Tibial artery (tissue), 4 donors: Measurements from ENCODE around the gene BIRC2.

Experiments used
- DNase-seq, 2 donors: peaks; one replicate each; pipeline ENCODE4 v3.0.0-alpha.2; 2019
- H3K27ac ChIP-seq, 2 donors: fragments of 200-600 bp; sonication (generic) in 1 of 2; 1 replicate in 1 of 2; 2 replicates in 1 of 2; pipeline ENCODE4 v1.5.1; 2018 to 2019; ENCODE audit warnings: mild to moderate bottlenecking in 1 of 2
- H3K27me3 ChIP-seq, 2 donors: fragments of 200-600 bp; sonication (generic) in 1 of 2; one replicate each; pipeline versions ENCODE4 v1.5.1 to v1.6.0; 2016 to 2019
- H3K36me3 ChIP-seq, 3 donors: fragments of 200-600 bp; sonication (generic) in 2 of 3; one replicate each; pipeline ENCODE4 v1.5.1; 2016 to 2019; ENCODE audit warnings: mild to moderate bottlenecking in 2 of 3
- H3K4me1 ChIP-seq, 4 donors: fragments of 200-600 bp; sonication (generic) in 2 of 4; 1 replicate in 3 of 4; 2 replicates in 1 of 4; pipeline ENCODE4 v1.5.1; 2016 to 2019
- H3K4me3 ChIP-seq, 2 donors: fragments of 200-600 bp; sonication (generic) in 1 of 2; 1 replicate in 1 of 2; 2 replicates in 1 of 2; pipeline ENCODE4 v1.5.1; 2018 to 2019; ENCODE audit warnings: mild to moderate bottlenecking in 2 of 2
- H3K9me3 ChIP-seq, 3 donors: fragments of 200-600 bp; sonication (generic) in 1 of 3; one replicate each; pipeline ENCODE4 v1.5.1; 2016 to 2019
- intact Hi-C: fragments of 100-400 bp; cut with DNase I; formaldehyde crosslinking; loops from one replicate; pipeline ENCODE4 v1.15.0; 2023; ENCODE audit warnings: low total_unique reads
- TF ChIP-seq, protein P1 (sequence below), 2 experiments: fragments of 200-600 bp in 1 of 2; fragments of 450-650 bp in 1 of 2; IDR thresholded peaks; one replicate each; pipeline ENCODE4 v1.5.1; 2017 to 2019; ENCODE audit warnings: antibody characterized with exemption in 2 of 2, mild to moderate bottlenecking in 1 of 2, moderate library complexity in 1 of 2

The BIRC2 gene

DNA sequence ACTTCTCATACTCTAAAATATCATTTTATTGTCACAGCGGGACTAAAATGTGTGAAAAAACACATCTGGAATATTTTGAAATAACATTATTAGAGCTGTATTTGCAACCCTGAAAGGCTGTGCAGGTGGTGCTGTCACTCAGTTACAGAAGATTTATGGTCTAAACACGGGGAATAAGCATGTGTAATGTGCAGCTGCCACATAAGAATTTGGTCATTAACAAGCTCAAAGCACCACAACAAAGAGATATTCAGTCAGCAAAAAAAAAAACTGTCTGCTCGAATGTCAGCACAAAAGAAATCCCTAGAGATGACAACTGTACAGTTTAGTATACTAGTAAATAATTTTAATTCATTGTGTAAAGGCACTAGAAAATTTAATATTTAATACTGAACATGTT is 74.2 kb downstream of the BIRC2 start:
- intact Hi-C loops: no loop called here
- Histone ChIP-seq H3K4me1 (no peaks in the 10 kb centered on the region), H3K4me3 (no peak overlapping the region), H3K9me3 (peaks cover 0 to 9% (median 7%) of the 10 kb centered on the region in 3 donors), H3K27ac (no peak overlapping the region), H3K36me3 (no peaks in the 10 kb centered on the region), H3K27me3 (no peaks in the 10 kb centered on the region)
- TF ChIP-seq, protein P1, sequence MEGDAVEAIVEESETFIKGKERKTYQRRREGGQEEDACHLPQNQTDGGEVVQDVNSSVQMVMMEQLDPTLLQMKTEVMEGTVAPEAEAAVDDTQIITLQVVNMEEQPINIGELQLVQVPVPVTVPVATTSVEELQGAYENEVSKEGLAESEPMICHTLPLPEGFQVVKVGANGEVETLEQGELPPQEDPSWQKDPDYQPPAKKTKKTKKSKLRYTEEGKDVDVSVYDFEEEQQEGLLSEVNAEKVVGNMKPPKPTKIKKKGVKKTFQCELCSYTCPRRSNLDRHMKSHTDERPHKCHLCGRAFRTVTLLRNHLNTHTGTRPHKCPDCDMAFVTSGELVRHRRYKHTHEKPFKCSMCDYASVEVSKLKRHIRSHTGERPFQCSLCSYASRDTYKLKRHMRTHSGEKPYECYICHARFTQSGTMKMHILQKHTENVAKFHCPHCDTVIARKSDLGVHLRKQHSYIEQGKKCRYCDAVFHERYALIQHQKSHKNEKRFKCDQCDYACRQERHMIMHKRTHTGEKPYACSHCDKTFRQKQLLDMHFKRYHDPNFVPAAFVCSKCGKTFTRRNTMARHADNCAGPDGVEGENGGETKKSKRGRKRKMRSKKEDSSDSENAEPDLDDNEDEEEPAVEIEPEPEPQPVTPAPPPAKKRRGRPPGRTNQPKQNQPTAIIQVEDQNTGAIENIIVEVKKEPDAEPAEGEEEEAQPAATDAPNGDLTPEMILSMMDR (IDR thresholded peaks at IDR 0.05): no peak
- no peak for DNase-seq

DNA sequence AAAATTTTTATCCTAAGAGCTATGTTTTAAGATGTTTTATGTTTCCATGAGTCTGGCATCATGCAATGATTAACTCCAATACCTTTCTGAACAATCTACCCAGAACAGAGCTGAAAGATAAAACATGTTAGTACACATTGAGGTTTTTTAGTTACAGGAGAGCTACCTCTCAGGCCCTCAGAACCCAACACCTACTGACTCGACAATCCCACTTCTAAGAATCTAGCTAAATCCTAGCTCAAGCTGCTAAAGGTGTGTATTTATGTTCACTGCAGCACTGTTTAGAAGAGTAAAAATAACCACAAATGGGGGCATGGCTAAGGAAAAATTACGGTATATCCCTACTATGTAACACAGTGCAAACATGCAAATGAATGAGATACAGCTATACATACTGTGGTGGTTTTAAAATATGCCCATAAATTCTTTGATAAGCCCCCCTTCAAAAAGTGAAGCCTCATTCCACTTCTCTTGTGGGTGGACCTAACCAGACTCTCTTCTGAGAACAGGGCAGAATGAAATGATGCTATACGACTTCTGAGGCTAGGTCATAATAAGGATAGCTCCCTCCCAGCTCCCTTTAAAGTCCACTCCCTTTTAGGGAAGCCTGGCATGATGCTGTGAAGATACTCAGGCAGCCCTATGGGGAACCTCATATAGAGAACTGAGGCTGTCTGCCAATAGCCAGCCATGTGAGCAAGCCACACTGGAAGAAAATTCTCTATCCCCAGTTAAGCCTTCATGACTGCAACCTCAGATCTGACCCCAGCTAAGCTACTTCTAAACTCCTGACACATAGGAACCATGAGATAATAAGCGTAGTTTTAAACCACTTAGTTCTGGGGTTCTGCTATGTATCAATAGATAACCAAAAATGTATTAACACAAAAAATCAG is 76.1 kb downstream of the BIRC2 start:
- H3K27me3 ChIP-seq: no peaks in the 10 kb centered on the region
- no peaks in the 10 kb centered on the region for H3K36me3 ChIP-seq
- DNase-seq: no peak
- no peaks in the 10 kb centered on the region for H3K9me3 ChIP-seq
- H3K27ac ChIP-seq: no peak overlapping the region
- intact Hi-C loops: no loop called here
- H3K4me3 ChIP-seq: no peak overlapping the region
- no peaks in the 10 kb centered on the region for H3K4me1 ChIP-seq
- TF ChIP-seq, protein P1 (IDR thresholded peaks at IDR 0.05): no peak

DNA sequence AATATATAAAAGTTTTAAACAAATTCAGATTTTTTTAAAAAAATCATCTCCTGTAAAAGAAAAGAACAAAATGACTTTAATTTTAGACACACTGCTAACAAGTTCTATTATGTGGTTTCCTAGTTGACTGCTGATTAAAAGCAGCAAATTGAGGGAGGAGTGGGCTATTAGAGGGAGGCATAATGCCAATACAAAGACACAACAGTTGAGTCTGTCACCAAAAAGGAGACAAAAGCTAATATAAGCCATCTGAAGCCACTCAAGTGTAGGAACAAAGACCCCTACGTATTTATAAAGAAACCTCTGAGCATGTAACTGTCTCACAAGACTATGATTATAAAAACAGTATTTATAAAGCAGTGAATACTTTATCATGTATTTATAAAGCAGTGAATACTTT is 76.9 kb downstream of the BIRC2 start:
- no peak for DNase-seq
- intact Hi-C loops: no loop called here
- no peak overlapping the region for H3K27ac ChIP-seq
- H3K4me1 ChIP-seq: peaks cover 0 to 4% (median 1%) of the 10 kb centered on the region in 4 donors
- H3K27me3 ChIP-seq: no peaks in the 10 kb centered on the region
- TF ChIP-seq, protein P1 (IDR thresholded peaks at IDR 0.05): no peak
- H3K36me3 ChIP-seq: no peaks in the 10 kb centered on the region
- no peak overlapping the region for H3K4me3 ChIP-seq
- H3K9me3 ChIP-seq: no peaks in the 10 kb centered on the region

DNA sequence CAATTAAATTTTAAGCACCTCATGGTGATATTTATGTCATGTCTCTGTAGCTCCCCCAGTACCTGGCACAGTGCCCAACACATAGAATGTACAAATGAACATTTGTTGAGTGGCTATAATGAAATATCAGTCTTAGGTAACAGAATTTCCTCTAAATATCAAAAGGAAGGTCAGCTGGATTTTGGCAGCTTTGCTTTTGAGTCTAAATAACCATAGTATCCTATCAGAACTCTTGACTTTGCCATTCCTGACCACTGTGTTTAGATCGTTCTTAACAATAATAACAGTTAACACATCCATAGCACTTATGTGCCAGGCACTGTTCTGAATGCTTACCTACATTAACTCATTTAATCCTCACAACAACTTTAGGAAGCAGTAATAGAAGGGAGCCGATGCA is 79.0 kb downstream of the BIRC2 start:
- intact Hi-C loops: no loop called here

DNA sequence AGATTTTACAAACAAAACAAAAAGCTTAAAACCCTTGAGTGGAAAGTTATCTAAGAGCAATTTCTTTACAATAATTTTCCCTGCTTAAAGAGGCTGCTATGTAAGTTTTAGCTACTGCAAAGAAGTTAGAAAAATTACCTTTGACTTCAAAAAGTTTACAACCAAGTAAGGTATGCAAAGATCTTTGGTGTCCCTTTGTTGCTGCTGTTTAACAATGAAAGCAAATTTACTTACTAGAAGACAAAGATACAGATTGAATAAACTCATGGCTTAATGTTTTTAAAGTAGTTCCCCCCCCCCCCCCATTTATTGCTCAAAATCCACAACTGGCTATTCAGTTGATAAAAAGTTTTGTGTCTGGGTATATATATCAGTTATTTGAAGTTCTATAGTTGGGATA is 79.6 kb downstream of the BIRC2 start:
- Histone ChIP-seq H3K4me3 (no peak overlapping the region), H3K27ac (no peak overlapping the region), H3K36me3 (peaks cover 0 to 2% (median 0%) of the 10 kb centered on the region in 3 donors), H3K9me3 (no peaks in the 10 kb centered on the region), H3K4me1 (peaks cover 0 to 24% (median 12%) of the 10 kb centered on the region in 4 donors), H3K27me3 (no peaks in the 10 kb centered on the region)
- intact Hi-C loops: no loop called here
- TF ChIP-seq, protein P1 (IDR thresholded peaks at IDR 0.05): no peak
- no peak for DNase-seq

More for the DNA sequence above, 79.0 kb downstream of the BIRC2 start:
- DNase-seq: no peak
- Histone ChIP-seq H3K9me3 (no peaks in the 10 kb centered on the region), H3K4me3 (no peak overlapping the region), H3K27me3 (no peaks in the 10 kb centered on the region), H3K27ac (no peak overlapping the region), H3K4me1 (peaks cover 0 to 24% (median 12%) of the 10 kb centered on the region in 4 donors), H3K36me3 (no peaks in the 10 kb centered on the region)
- TF ChIP-seq, protein P1 (IDR thresholded peaks at IDR 0.05): no peak
